Spinal cord (tissue), 10 donors: ENCODE results near the gene ATP2A3. TPM values are rescaled to one million over a fixed set of nuclear protein-coding genes. Genes with fewer than 3 reads are reported as not detected.
"Not testable (repeated sequence)": the region's sequence is repeated elsewhere in the genome, so short reads cannot be mapped to it uniquely, and the experiment has no call there.

Experiments used
- DNase-seq, 6 donors: peaks; one replicate each; pipeline versions ENCODE4 v3.0.0 to v3.0.0-alpha.2; 2013 to 2015; ENCODE audit warnings: low spot score in 6 of 6, low read depth in 4 of 6
- H3K27ac ChIP-seq: one replicate; pipeline ENCODE4 v1.5.1; 2013; ENCODE audit warnings: low read depth, low read length, control low read depth
- H3K27me3 ChIP-seq: one replicate; pipeline ENCODE4 v1.6.1; 2013; ENCODE audit warnings: low read length; ENCODE audit not compliant: control insufficient read depth, insufficient read depth
- H3K36me3 ChIP-seq: one replicate; pipeline ENCODE4 v1.6.1; 2013; ENCODE audit warnings: low read length; ENCODE audit not compliant: control insufficient read depth, insufficient read depth
- H3K4me1 ChIP-seq: one replicate; pipeline ENCODE4 v1.6.1; 2013; ENCODE audit warnings: low read length; ENCODE audit not compliant: control insufficient read depth, insufficient read depth
- H3K4me3 ChIP-seq: one replicate; pipeline ENCODE4 v1.5.1; 2013; ENCODE audit warnings: low read depth, low read length, control low read depth
- H3K9me3 ChIP-seq: one replicate; pipeline ENCODE4 v1.6.1; 2013; ENCODE audit warnings: low read length; ENCODE audit not compliant: control insufficient read depth, insufficient read depth
- WGBS: methylation state at CpG from one replicate; pipeline ENCODE4 v1.1.5; 2013; ENCODE audit warnings: missing lambda C conversion rate; ENCODE audit not compliant: insufficient coverage; 5-methylcytosine and 5-hydroxymethylcytosine counted together
- polyA plus RNA-seq, 2 donors: library from polyadenylated mRNA; unstranded; fragments of 120-200 nt; gene quantifications; one replicate each; pipeline ENCODE4 v1.2.1, GENCODE V29; 2013; ENCODE audit not compliant: insufficient read length in 2 of 2
- total RNA-seq, 2 donors: library from RNA; depleted of rRNA in 1 of 2; stranded (reverse); fragments of 120-200 nt in 1 of 2; fragments of >200 nt in 1 of 2; gene quantifications; one replicate each; pipeline versions ENCODE4 v1.2.3 to v1.2.4, GENCODE V29; 2013 to 2014
- donor health status: healthy.

Gene ATP2A3
- total and polyA plus RNA-seq, 4 donors, result 3.8 to 4.6 (median 4.0) TPM

- Histone ChIP-seq H3K4me1 (peaks cover 2% of the 10 kb centered on the region), H3K4me3 (no peak overlapping the region), H3K36me3 (no peaks in the 10 kb centered on the region), H3K9me3 (no peaks in the 10 kb centered on the region), H3K27ac (no peak overlapping the region), H3K27me3 (no peaks in the 10 kb centered on the region)
- 92% methylated on average over 11 of the region's 16 CpGs for WGBS
- no peak for DNase-seq
Observed at GRCh38 chr17:3951420-3951819, 12.8 kb downstream of the ATP2A3 start.

DNA sequence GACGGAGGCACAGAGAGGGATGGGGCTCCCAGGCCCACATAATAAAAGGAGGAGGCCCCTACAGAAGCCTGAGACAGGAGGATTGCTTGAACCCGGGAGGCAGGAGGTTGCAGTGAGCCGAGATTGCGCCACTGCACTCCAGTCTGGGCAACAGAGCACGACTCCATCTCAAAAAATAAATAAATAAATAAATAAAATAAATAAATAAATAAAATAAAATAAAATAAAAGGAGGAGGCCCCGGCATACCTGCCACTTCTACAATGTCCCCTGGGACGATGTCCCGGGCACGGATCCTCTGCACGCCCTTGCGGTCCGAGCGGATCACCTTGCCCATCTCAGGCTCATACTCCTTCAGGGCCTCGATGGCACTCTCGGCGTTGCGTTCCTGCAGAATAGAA is 13.2 kb downstream of the ATP2A3 start:
- 100% methylated on average over 1 of the region's 17 CpGs for WGBS

DNA sequence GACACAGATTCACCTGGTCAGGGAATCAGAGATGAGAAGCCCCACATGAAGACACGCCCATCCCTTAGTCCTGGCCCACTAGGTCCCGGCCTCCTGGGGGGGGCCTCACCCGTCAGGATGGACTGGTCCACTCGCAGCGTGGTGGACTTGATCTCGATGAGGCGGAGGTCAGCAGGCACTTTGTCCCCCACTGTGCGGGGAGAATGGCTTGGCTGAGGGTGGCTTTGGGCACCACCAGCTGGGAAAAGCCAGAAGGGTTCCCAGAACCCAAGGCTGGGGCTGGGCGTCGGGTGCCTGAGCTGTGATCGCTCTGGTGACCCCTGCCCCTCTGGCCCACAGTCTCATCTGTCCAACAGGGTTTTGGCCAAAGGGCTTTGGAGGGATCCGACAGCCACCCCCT is 13.7 kb downstream of the ATP2A3 start:
- H3K4me3 ChIP-seq, result no peak overlapping the region
- no peaks in the 10 kb centered on the region for H3K4me1 ChIP-seq
- no peaks in the 10 kb centered on the region for H3K36me3 ChIP-seq
- 92% methylated on average over 10 of the region's 12 CpGs for WGBS
- no peak for DNase-seq
- no peaks in the 10 kb centered on the region for H3K27me3 ChIP-seq
- H3K9me3 ChIP-seq, result no peaks in the 10 kb centered on the region
- H3K27ac ChIP-seq, result no peak overlapping the region

More for the DNA sequence above, 13.2 kb downstream of the ATP2A3 start:
- H3K27ac ChIP-seq, result no peak overlapping the region
- H3K4me3 ChIP-seq, result no peak overlapping the region
- no peaks in the 10 kb centered on the region for H3K27me3 ChIP-seq
- no peaks in the 10 kb centered on the region for H3K36me3 ChIP-seq
- no peaks in the 10 kb centered on the region for H3K9me3 ChIP-seq
- no peak for DNase-seq
- no peaks in the 10 kb centered on the region for H3K4me1 ChIP-seq

DNA sequence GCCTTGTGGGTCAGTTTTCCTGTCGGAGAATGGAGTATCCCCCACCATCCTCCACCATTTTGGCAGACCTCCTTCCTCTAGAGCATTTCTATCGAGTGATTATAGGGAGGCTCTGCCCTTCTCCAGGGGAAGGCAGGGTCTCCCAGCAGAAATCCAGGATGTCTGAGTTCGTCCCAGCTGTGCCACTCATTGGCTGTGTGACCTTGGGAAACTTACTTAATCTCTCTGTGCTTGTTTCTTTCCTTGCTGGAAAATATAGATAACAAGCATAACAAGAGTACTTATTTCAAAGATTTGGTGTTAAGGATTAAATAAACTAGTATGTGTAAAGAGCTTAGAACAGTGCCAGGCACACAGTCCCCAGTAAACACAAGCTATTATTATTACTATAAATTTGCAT is 14.8 kb downstream of the ATP2A3 start:
- 60% methylated on average over 1 of the region's 3 CpGs for WGBS
- Histone ChIP-seq H3K36me3 (no peaks in the 10 kb centered on the region), H3K9me3 (no peaks in the 10 kb centered on the region), H3K27ac (no peak overlapping the region), H3K27me3 (no peaks in the 10 kb centered on the region), H3K4me1 (peaks cover 9% of the 10 kb centered on the region), H3K4me3 (no peak overlapping the region)
- no peak for DNase-seq

- peaks cover 17% of the 10 kb centered on the region for H3K4me1 ChIP-seq
- H3K9me3 ChIP-seq, H3K27me3 ChIP-seq, H3K4me3 ChIP-seq, DNase-seq, H3K36me3 ChIP-seq, H3K27ac ChIP-seq: not testable (repeated sequence)
- 92% methylated on average over 3 of the region's 3 CpGs for WGBS
Observed at GRCh38 chr17:3948551-3948950, 15.7 kb downstream of the ATP2A3 start.

DNA sequence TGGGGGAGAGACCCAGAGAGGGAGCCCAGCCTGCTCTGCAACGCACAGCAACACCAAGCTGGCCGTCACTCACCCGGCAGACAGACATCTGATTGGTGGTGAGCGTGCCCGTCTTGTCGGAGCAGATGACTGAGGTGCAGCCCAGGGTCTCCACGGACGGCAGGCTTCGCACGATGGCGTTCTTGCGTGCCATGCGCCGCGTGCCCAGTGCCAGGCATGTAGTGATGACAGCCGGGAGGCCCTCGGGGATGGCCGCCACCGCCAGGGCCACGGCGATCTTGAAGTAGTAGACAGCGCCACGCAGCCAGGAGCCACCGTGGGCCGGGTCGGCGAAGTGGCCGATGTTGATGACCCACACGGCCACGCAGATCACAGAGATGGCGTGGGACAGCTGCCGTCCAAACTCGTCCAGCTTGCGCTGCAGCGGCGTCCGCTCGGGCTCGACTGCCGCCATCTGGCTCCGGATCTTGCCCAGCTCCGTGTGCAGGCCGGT is 16.9 kb downstream of the ATP2A3 start:
- Histone ChIP-seq H3K4me1 (peaks cover 22% of the 10 kb centered on the region), H3K27ac (no peak overlapping the region), H3K27me3 (peaks cover 2% of the 10 kb centered on the region), H3K9me3 (no peaks in the 10 kb centered on the region), H3K4me3 (no peak overlapping the region), H3K36me3 (no peaks in the 10 kb centered on the region)
- no peak for DNase-seq
- WGBS, result 95% methylated on average over 43 of the region's 43 CpGs

GRCh38 chr17:3946711-3947235 is 17.5 kb downstream of the ATP2A3 start:
- Histone ChIP-seq H3K27me3 (peaks cover 2% of the 10 kb centered on the region), H3K4me3 (no peak overlapping the region), H3K27ac (no peak overlapping the region), H3K4me1 (peaks cover 22% of the 10 kb centered on the region), H3K9me3 (no peaks in the 10 kb centered on the region), H3K36me3 (no peaks in the 10 kb centered on the region)
- WGBS, result 79% methylated on average over 5 of the region's 5 CpGs
- no peak for DNase-seq

- Histone ChIP-seq H3K27ac (no peak overlapping the region), H3K4me1 (peaks cover 22% of the 10 kb centered on the region), H3K36me3 (peaks cover 5% of the 10 kb centered on the region), H3K9me3 (no peaks in the 10 kb centered on the region), H3K27me3 (peaks cover 2% of the 10 kb centered on the region), H3K4me3 (no peak overlapping the region)
- peak in 5 of 6 donors; percentile 27 to 88 (median 47) for DNase-seq
- 7% methylated on average over 68 of the region's 68 CpGs for WGBS
Observed at GRCh38 chr17:3944485-3945388, 19.5 kb downstream of the ATP2A3 start.

GRCh38 chr17:3943240-3943891 is 20.9 kb downstream of the ATP2A3 start:
- no peak overlapping the region for H3K4me3 ChIP-seq
- no peaks in the 10 kb centered on the region for H3K9me3 ChIP-seq
- no peak for DNase-seq
- H3K27me3 ChIP-seq, result peaks cover 2% of the 10 kb centered on the region
- no peak overlapping the region for H3K27ac ChIP-seq
- H3K36me3 ChIP-seq, result peaks cover 5% of the 10 kb centered on the region
- WGBS, result 81% methylated on average over 17 of the region's 23 CpGs
- H3K4me1 ChIP-seq, result peaks cover 22% of the 10 kb centered on the region
